ENCODE data around the gene PGAP3. TPM values are rescaled to one million over a fixed set of nuclear protein-coding genes. Genes with fewer than 3 reads are reported as not detected.

The PGAP3 gene
- total RNA-seq, 1 donor from 2014 or later = 17.7 TPM

DNA sequence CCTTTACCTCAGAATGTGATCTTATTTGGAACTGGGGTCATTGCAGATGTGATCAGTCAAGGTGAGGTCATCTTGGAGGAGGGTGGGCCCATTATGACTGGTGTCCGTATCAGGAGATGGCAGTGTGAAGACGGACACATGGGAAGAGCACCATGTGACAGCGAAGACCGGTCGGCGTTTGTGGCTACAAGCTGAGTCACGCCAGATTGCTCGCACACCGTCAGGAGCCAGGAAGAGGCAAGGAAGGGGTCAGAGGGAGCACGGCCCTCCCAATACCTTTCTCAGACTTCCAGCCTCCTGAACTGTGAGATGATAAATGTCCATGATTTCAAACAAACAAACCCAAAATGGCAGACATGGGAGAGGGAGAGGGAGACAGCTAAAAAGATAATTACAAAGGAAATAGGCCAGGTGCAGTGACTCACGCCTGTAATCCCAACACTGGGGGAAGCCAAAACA, 37.7 kb downstream of the PGAP3 start:
- Histone ChIP-seq H3K4me3 (no peak overlapping the region), H3K4me1 (peaks cover 25% of the 10 kb centered on the region), H3K9me3 (no peaks in the 10 kb centered on the region), H3K36me3 (no peaks in the 10 kb centered on the region), H3K27me3 (no peaks in the 10 kb centered on the region), H3K27ac (no peak overlapping the region)
- intact Hi-C loops (cut with DNase I) = no loop called here
- no peak for DNase-seq (ENCODE audit: extremely low spot score in 2 of 2)
- no peak for TF ChIP-seq POLR2AphosphoS5 (IDR thresholded peaks at IDR 0.05; ENCODE audit: insufficient read depth in 1 of 2, low read depth in 1 of 2)
- TF ChIP-seq, protein P1, sequence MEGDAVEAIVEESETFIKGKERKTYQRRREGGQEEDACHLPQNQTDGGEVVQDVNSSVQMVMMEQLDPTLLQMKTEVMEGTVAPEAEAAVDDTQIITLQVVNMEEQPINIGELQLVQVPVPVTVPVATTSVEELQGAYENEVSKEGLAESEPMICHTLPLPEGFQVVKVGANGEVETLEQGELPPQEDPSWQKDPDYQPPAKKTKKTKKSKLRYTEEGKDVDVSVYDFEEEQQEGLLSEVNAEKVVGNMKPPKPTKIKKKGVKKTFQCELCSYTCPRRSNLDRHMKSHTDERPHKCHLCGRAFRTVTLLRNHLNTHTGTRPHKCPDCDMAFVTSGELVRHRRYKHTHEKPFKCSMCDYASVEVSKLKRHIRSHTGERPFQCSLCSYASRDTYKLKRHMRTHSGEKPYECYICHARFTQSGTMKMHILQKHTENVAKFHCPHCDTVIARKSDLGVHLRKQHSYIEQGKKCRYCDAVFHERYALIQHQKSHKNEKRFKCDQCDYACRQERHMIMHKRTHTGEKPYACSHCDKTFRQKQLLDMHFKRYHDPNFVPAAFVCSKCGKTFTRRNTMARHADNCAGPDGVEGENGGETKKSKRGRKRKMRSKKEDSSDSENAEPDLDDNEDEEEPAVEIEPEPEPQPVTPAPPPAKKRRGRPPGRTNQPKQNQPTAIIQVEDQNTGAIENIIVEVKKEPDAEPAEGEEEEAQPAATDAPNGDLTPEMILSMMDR (IDR thresholded peaks at IDR 0.05) = no peak
- TF ChIP-seq POLR2A (IDR thresholded peaks at IDR 0.05) = no peak

GRCh38 chr17:39648616-39649366, 39.1 kb downstream of the PGAP3 start:
- Histone ChIP-seq H3K4me3 (no peak overlapping the region), H3K36me3 (no peaks in the 10 kb centered on the region), H3K27ac (no peak overlapping the region), H3K27me3 (no peaks in the 10 kb centered on the region), H3K9me3 (no peaks in the 10 kb centered on the region), H3K4me1 (peaks cover 26% of the 10 kb centered on the region)
- TF ChIP-seq POLR2A (IDR thresholded peaks at IDR 0.05) (no peak), POLR2AphosphoS5 (IDR thresholded peaks at IDR 0.05; ENCODE audit: insufficient read depth in 1 of 2, low read depth in 1 of 2) (no peak)
- TF ChIP-seq, protein P1 (IDR thresholded peaks at IDR 0.05) = no peak
- no peak for DNase-seq (ENCODE audit: extremely low spot score in 2 of 2)
- intact Hi-C loops (cut with DNase I) = no loop called here

DNA sequence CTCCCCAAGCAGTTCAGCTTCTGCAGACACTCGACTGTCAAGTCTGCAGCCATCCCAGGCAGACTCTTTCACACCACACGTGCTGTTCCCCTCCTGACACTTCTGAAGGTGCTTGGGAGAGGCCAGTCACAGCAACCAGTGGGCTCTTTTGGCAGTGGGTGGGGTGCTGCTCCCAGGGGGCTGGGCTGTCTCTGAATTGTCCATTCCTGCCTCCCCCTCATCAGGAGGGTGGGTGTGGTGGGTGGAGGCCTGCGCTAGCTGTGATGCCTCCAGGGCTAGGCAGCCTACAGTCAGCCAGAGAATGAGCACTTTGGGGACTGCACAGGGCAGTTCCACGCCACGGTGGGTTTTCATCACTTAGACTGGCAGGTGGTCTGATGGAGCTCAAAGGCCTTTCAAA, 40.6 kb downstream of the PGAP3 start:
- H3K4me3 ChIP-seq = no peak overlapping the region
- TF ChIP-seq POLR2A (IDR thresholded peaks at IDR 0.05) = no peak
- no peak for TF ChIP-seq POLR2AphosphoS5 (IDR thresholded peaks at IDR 0.05; ENCODE audit: insufficient read depth in 1 of 2, low read depth in 1 of 2)
- TF ChIP-seq, protein P1 (IDR thresholded peaks at IDR 0.05) = no peak
- peaks cover 25% of the 10 kb centered on the region for H3K4me1 ChIP-seq
- no peaks in the 10 kb centered on the region for H3K9me3 ChIP-seq
- intact Hi-C loops (cut with DNase I) = no loop called here
- no peak for DNase-seq (ENCODE audit: extremely low spot score in 2 of 2)
- no peaks in the 10 kb centered on the region for H3K27me3 ChIP-seq
- no peaks in the 10 kb centered on the region for H3K36me3 ChIP-seq
- no peak overlapping the region for H3K27ac ChIP-seq

DNA sequence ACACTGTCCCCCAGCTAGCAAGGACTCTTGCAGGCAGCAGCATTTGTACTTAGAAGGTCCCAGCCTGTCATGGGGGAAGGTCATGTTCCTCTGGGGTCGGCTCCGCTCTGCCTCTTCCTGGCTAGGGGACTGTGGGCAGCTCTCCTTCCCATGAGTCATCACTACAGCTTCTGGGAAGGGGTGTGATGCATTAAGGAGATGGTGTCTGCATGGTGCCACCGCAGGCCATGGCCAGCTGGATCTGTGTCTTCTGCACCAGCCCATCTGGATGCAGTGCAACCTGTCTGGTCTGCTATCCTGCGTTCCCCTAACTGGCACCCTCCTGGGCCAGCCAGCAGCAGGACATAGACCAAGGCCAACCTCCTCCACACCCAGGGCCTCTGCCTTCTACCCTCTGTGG, 44.6 kb downstream of the PGAP3 start:
- Histone ChIP-seq H3K27me3 (no peaks in the 10 kb centered on the region), H3K4me1 (peaks cover 51% of the 10 kb centered on the region), H3K27ac (no peak overlapping the region), H3K9me3 (no peaks in the 10 kb centered on the region), H3K36me3 (no peaks in the 10 kb centered on the region), H3K4me3 (no peak overlapping the region)
- no peak for DNase-seq (ENCODE audit: extremely low spot score in 2 of 2)
- intact Hi-C loops (cut with DNase I) = no loop called here
- TF ChIP-seq POLR2A (IDR thresholded peaks at IDR 0.05) (no peak), POLR2AphosphoS5 (IDR thresholded peaks at IDR 0.05; ENCODE audit: insufficient read depth in 1 of 2, low read depth in 1 of 2) (no peak)
- TF ChIP-seq, protein P1 (IDR thresholded peaks at IDR 0.05) = no peak

Measured in vagina (tissue), 2 donors.